GM12878 (cell line): Measurements from ENCODE around the gene ZNF573. TPM values are rescaled to one million over a fixed set of nuclear protein-coding genes. Genes with fewer than 3 reads are reported as not detected.

Source experiments
- E2F8 ChIP-seq: fragments of 450-650 bp; IDR thresholded peaks from 2 replicates; pipeline ENCODE4 v1.6.1; 2018; ENCODE audit warnings: mild to moderate bottlenecking, low read depth, moderate library complexity; ENCODE audit not compliant: partially characterized antibody
- KAT2A ChIP-seq: conservative IDR thresholded peaks from 2 replicates; pipeline ENCODE4 v1.6.1; 2011; ENCODE audit warnings: low read depth, low read length; ENCODE audit not compliant: control insufficient read depth
- KLF5 ChIP-seq: fragments of 450-650 bp; IDR thresholded peaks from 2 replicates; pipeline ENCODE4 v1.6.1; 2014; ENCODE audit warnings: mild to moderate bottlenecking; ENCODE audit not compliant: partially characterized antibody
- MLLT1 ChIP-seq: fragments of 450-650 bp; IDR thresholded peaks from 2 replicates; pipeline ENCODE4 v1.6.1; 2016; ENCODE audit warnings: mild to moderate bottlenecking
- NR2C1 ChIP-seq: fragments of 450-650 bp; IDR thresholded peaks from 2 replicates; pipeline ENCODE4 v1.6.1; 2017; ENCODE audit warnings: antibody characterized with exemption, mild to moderate bottlenecking, moderate library complexity
- WRNIP1 ChIP-seq: IDR thresholded peaks from 2 replicates; pipeline ENCODE4 v1.6.1; 2011; ENCODE audit warnings: low read depth, low read length, improper control_type of control experiment, borderline replicate concordance
- ZBTB4 ChIP-seq: fragments of 450-650 bp; formaldehyde crosslinking; IDR thresholded peaks from 2 replicates; pipeline ENCODE4 v1.4.0; 2022; ENCODE audit warnings: mild to moderate bottlenecking, moderate library complexity
- ZNF592 ChIP-seq: fragments of 450-650 bp; IDR thresholded peaks from 2 replicates; pipeline ENCODE4 v1.6.1; 2017; ENCODE audit warnings: mild to moderate bottlenecking, moderate library complexity
- ZNF622 ChIP-seq: fragments of 450-650 bp; IDR thresholded peaks from 2 replicates; pipeline ENCODE4 v1.6.1; 2017; ENCODE audit warnings: mild to moderate bottlenecking, inconsistent platforms
- ZNF687 ChIP-seq: fragments of 450-650 bp; IDR thresholded peaks from 2 replicates; pipeline ENCODE4 v1.6.1; 2017; ENCODE audit warnings: mild to moderate bottlenecking, moderate library complexity
- polyA plus RNA-seq, 11 experiments: library from polyadenylated mRNA; depleted of rRNA in 4 of 11; unstranded in 6 of 11; stranded (reverse) in 5 of 11; fragments of >200 nt; fragmentation: Nextera tagmentation in 4 of 11; fragmentation: Illumina TruSeq in 1 of 11; extraction: Ambion mirVana in 4 of 11; extraction: Trizol in 1 of 11; gene quantifications; 1 replicate in 1 of 11; 2 replicates in 10 of 11; pipeline versions ENCODE4 v1.2.1 to v1.2.3, GENCODE V29; 2011 to 2016; ENCODE audit warnings: inconsistent platforms in 2 of 11, missing spikeins in 2 of 11, low read depth in 1 of 11
- total RNA-seq, 4 experiments: library from RNA; depleted of rRNA in 3 of 4; stranded (reverse); fragments of >200 nt in 3 of 4; fragmentation: Illumina TruSeq in 1 of 4; extraction: Trizol in 1 of 4; gene quantifications; 2 replicates each; pipeline versions ENCODE4 v1.2.1 to v1.2.3, GENCODE V29; 2013 to 2021

ZNF573 gene
- total and polyA plus RNA-seq, 10 of the 15 experiments (the other 5 are each of a cell fraction or from before 2014, with no cell fraction given) = 0.38 to 5.5 (median 2.4) TPM

GRCh38 chr19:37779127-37780005, at the start of gene ZNF573 (continued):
- 0 out of 2 replicates have a peak, but pooled peaks have one; percentile 33 for TF ChIP-seq ZNF687
- TF ChIP-seq ZNF592 = no peak
- no peak for TF ChIP-seq ZNF622
- no peak for TF ChIP-seq KAT2A
- peak; percentile 62 for TF ChIP-seq NR2C1
- peak; percentile 49 for TF ChIP-seq KLF5
- no peak for TF ChIP-seq ZBTB4
- TF ChIP-seq MLLT1 = 0 out of 2 replicates have a peak, but pooled peaks have one; percentile 32
- TF ChIP-seq E2F8 = no peak
- no peak for TF ChIP-seq WRNIP1
